ENCODE data around the gene NRL. TPM values are rescaled to one million over a fixed set of nuclear protein-coding genes. Genes with fewer than 3 reads are reported as not detected.

NRL gene
- total RNA-seq, 6 donors from 2014 or later, result 2.6 to 9.8 (median 4.4) TPM

DNA sequence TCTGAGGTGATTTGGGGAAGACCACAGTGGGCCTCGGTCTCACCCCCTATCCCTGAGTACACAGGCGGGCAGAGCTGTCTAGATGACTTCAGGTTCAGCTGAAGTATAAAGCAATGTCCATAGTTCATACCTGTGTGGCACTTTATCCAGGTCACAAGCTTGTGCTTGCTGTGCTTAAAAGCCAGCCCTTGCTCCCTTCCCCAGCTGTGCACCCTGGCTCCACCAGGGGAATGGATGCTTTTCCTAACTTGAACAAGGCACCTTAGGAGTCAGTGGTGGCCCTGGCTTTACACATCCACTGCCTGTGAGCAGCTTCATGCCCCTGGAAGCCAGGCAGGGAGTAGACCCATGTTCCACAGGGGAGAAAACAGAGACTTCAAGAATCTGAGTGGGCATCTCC, 57.5 kb downstream of the NRL start:
- Histone ChIP-seq H3K9me3 (no peaks in the 10 kb centered on the region), H3K27ac (no peak overlapping the region), H3K4me3 (no peak overlapping the region), H3K27me3 (no peaks in the 10 kb centered on the region), H3K4me1 (peaks cover 6 to 10% (median 7%) of the 10 kb centered on the region in 4 donors), H3K36me3 (no peaks in the 10 kb centered on the region)
- ATAC-seq (ENCODE audit: low FRiP score in 2 of 2) (no peak), DNase-seq (no peak)
- no peak for TF ChIP-seq POLR2AphosphoS5 (IDR thresholded peaks at IDR 0.05)
- TF ChIP-seq, protein P1, sequence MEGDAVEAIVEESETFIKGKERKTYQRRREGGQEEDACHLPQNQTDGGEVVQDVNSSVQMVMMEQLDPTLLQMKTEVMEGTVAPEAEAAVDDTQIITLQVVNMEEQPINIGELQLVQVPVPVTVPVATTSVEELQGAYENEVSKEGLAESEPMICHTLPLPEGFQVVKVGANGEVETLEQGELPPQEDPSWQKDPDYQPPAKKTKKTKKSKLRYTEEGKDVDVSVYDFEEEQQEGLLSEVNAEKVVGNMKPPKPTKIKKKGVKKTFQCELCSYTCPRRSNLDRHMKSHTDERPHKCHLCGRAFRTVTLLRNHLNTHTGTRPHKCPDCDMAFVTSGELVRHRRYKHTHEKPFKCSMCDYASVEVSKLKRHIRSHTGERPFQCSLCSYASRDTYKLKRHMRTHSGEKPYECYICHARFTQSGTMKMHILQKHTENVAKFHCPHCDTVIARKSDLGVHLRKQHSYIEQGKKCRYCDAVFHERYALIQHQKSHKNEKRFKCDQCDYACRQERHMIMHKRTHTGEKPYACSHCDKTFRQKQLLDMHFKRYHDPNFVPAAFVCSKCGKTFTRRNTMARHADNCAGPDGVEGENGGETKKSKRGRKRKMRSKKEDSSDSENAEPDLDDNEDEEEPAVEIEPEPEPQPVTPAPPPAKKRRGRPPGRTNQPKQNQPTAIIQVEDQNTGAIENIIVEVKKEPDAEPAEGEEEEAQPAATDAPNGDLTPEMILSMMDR (IDR thresholded peaks at IDR 0.05), result no peak
- TF ChIP-seq POLR2A (IDR thresholded peaks at IDR 0.05), result no peak
- no peak for TF ChIP-seq EP300 (IDR thresholded peaks at IDR 0.05)
- WGBS, 2 donors, result 70 to 88% methylated on average over 2 of the region's 2 CpGs

- no peak overlapping the region for H3K27ac ChIP-seq
- no peak for ATAC-seq (ENCODE audit: low FRiP score in 2 of 2)
Measured at GRCh38 chr14:24056800-24057184, 58.0 kb downstream of the NRL start.

DNA sequence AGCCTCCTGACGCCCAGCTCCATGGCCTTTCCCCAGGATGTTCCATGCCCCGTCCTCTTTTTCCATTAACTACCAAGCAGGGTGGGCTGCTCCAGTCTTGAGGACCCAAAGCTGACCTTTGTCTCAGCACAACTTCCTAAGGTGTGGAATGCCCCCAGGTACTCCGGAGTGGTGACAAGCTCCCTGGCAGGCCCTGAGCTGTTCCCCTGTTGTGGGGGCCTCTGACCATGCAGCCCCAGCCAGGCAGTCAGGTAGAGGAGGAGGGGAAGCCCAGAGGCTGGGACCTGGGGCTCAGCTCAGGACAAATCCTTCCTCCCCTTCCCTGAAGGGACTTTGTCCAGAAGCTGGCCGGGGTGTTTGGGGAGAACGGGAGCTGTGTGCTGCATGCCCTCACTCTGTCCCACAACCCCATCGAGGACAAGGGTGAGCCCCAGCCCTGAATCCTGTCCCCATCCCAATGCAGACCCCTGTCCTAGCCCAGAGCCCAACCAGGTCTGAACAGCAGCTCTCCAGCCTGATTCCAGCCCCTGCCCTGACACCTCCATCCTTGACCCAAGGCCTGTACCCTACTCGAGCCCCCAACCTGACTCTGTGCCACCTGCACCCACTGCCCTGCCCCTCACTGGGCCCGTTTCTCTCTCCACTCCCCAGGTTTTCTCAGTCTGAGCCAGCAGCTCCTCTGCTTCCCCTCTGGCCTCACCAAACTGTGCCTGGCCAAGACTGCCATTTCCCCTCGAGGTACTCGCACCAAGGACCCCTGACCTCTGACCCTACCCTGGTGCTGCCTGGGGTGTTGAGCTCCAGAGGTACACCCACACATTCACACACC, 58.6 kb downstream of the NRL start:
- 82 to 86% methylated on average over 10 of the region's 10 CpGs for WGBS, 2 donors

More at GRCh38 chr14:24056800-24057184, 58.0 kb downstream of the NRL start:
- Histone ChIP-seq H3K36me3 (no peaks in the 10 kb centered on the region), H3K9me3 (no peaks in the 10 kb centered on the region), H3K4me1 (peaks cover 10 to 15% (median 11%) of the 10 kb centered on the region in 4 donors), H3K4me3 (no peak overlapping the region), H3K27me3 (peaks cover 0 to 1% (median 0%) of the 10 kb centered on the region in 4 donors)
- TF ChIP-seq POLR2A (IDR thresholded peaks at IDR 0.05), result no peak
- TF ChIP-seq POLR2AphosphoS5 (IDR thresholded peaks at IDR 0.05), result no peak
- TF ChIP-seq, protein P1 (IDR thresholded peaks at IDR 0.05), result no peak
- no peak for TF ChIP-seq EP300 (IDR thresholded peaks at IDR 0.05)
- no peak for DNase-seq
- WGBS, 2 donors, result 71 to 89% methylated on average over 1 to 8 of the region's 8 CpGs

DNA sequence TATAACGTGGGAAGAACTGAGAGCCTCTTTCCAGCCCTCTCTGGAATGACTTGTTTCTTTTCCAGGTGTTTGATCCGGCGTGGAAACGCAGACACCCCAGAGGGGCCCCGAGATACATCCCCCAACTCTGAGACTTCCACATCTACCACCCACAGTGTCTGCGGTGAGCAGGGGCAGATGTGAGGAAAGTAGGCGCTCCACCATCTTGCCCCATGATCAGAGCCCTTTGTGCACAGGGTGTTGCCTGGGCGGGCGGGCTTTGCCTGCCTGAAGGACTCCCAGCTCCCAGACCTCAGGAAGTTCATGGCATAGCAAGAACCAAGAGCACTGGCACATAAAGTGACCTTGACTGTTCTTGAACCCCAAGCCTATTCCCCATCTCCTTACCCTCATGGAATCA, 60.1 kb downstream of the NRL start:
- ATAC-seq (ENCODE audit: low FRiP score in 2 of 2) (no peak), DNase-seq (peak in 1 of 2 donors; percentile 9)
- Histone ChIP-seq H3K27ac (no peak overlapping the region), H3K4me1 (peaks cover 14 to 22% (median 18%) of the 10 kb centered on the region in 4 donors), H3K4me3 (no peak overlapping the region), H3K36me3 (no peaks in the 10 kb centered on the region), H3K27me3 (peaks cover 0 to 1% (median 0%) of the 10 kb centered on the region in 4 donors), H3K9me3 (no peaks in the 10 kb centered on the region)
- 91 to 96% methylated on average over 6 to 9 of the region's 9 CpGs for WGBS, 2 donors
- no peak for TF ChIP-seq POLR2AphosphoS5 (IDR thresholded peaks at IDR 0.05)

More for the DNA sequence above, 58.6 kb downstream of the NRL start:
- H3K4me1 ChIP-seq, result peaks cover 14 to 21% (median 17%) of the 10 kb centered on the region in 4 donors
- no peaks in the 10 kb centered on the region for H3K9me3 ChIP-seq
- no peak overlapping the region for H3K27ac ChIP-seq
- DNase-seq (peak in 1 of 2 donors; percentile 11), ATAC-seq (ENCODE audit: low FRiP score in 2 of 2) (no peak)
- H3K36me3 ChIP-seq, result no peaks in the 10 kb centered on the region
- no peak for TF ChIP-seq POLR2A (IDR thresholded peaks at IDR 0.05)
- H3K27me3 ChIP-seq, result peaks cover 0 to 1% (median 0%) of the 10 kb centered on the region in 4 donors
- no peak overlapping the region for H3K4me3 ChIP-seq

- 93 to 96% methylated on average over 3 to 6 of the region's 6 CpGs for WGBS, 2 donors
- Histone ChIP-seq H3K9me3 (no peaks in the 10 kb centered on the region), H3K27ac (no peak overlapping the region), H3K4me1 (peaks cover 14 to 22% (median 18%) of the 10 kb centered on the region in 4 donors), H3K27me3 (peaks cover 0 to 1% (median 0%) of the 10 kb centered on the region in 4 donors), H3K4me3 (no peak overlapping the region), H3K36me3 (no peaks in the 10 kb centered on the region)
- ATAC-seq (ENCODE audit: low FRiP score in 2 of 2) (no peak), DNase-seq (peak in 1 of 2 donors; percentile 10)
- TF ChIP-seq, protein P1 (IDR thresholded peaks at IDR 0.05), result no peak
- no peak for TF ChIP-seq EP300 (IDR thresholded peaks at IDR 0.05)
- no peak for TF ChIP-seq POLR2A (IDR thresholded peaks at IDR 0.05)
- TF ChIP-seq POLR2AphosphoS5 (IDR thresholded peaks at IDR 0.05), result no peak
Measured at GRCh38 chr14:24054324-24054641, 60.5 kb downstream of the NRL start.
